Suprapubic skin (tissue), 4 donors: ENCODE measurements around the gene NANS. TPM values are rescaled to one million over a fixed set of nuclear protein-coding genes. Genes with fewer than 3 reads are reported as not detected.
"Not testable (repeated sequence)": the region's sequence is repeated elsewhere in the genome, so short reads cannot be mapped to it uniquely, and the experiment has no call there.

Experiments used
- DNase-seq, 2 donors: peaks; one replicate each; pipeline ENCODE4 v3.0.0-alpha.2; 2019; ENCODE audit warnings: low spot score in 2 of 2
- H3K27ac ChIP-seq: fragments of 200-600 bp; sonication (generic); one replicate; pipeline ENCODE4 v1.5.1; 2019
- H3K27me3 ChIP-seq: fragments of 200-600 bp; sonication (generic); one replicate; pipeline ENCODE4 v1.5.1; 2019
- H3K36me3 ChIP-seq: fragments of 200-600 bp; sonication (generic); one replicate; pipeline ENCODE4 v1.5.1; 2019
- H3K4me1 ChIP-seq: fragments of 200-600 bp; sonication (generic); one replicate; pipeline ENCODE4 v1.5.1; 2019
- H3K4me3 ChIP-seq: fragments of 200-600 bp; sonication (generic); one replicate; pipeline ENCODE4 v1.5.1; 2019; ENCODE audit warnings: mild to moderate bottlenecking
- H3K9me3 ChIP-seq: fragments of 200-600 bp; sonication (generic); one replicate; pipeline ENCODE4 v1.5.1; 2019
- CTCF ChIP-seq, 2 donors: fragments of 200-600 bp in 1 of 2; fragments of 450-650 bp in 1 of 2; sonication (generic) in 1 of 2; IDR thresholded peaks; one replicate each; pipeline ENCODE4 v1.5.1; 2016 to 2019; ENCODE audit warnings: antibody characterized with exemption in 2 of 2, mild to moderate bottlenecking in 1 of 2, moderate library complexity in 1 of 2
- EP300 ChIP-seq: sonication (generic); formaldehyde crosslinking; IDR thresholded peaks from one replicate; pipeline ENCODE4 v1.6.1; 2017; ENCODE audit warnings: antibody characterized with exemption
- POLR2A ChIP-seq, 2 donors: fragments of 450-650 bp; IDR thresholded peaks; one replicate each; pipeline ENCODE4 v1.6.1; 2017; ENCODE audit warnings: antibody characterized with exemption in 2 of 2, mild to moderate bottlenecking in 2 of 2, moderate library complexity in 2 of 2
- POLR2AphosphoS5 ChIP-seq, 3 donors: sonication (generic); formaldehyde crosslinking; IDR thresholded peaks; one replicate each; pipeline ENCODE4 v1.6.1; 2017; ENCODE audit warnings: antibody characterized with exemption in 3 of 3
- WGBS: methylation state at CpG from one replicate; pipeline ENCODE4 v1.1.5; 2018; 5-methylcytosine and 5-hydroxymethylcytosine counted together
- total RNA-seq, 4 donors: library from RNA; depleted of rRNA; stranded (reverse); fragments of >200 nt; gene quantifications; one replicate each; pipeline ENCODE4 v1.1.0, GENCODE V29; 2016

NANS gene
- total RNA-seq, 4 donors from 2014 or later = 35.0 to 49.6 (median 45.2) TPM

- Histone ChIP-seq H3K4me3 (peak overlapping the region; percentile 85), H3K9me3 (no peaks in the 10 kb centered on the region), H3K4me1 (peaks cover 38% of the 10 kb centered on the region), H3K27me3 (no peaks in the 10 kb centered on the region), H3K27ac (peak overlapping the region; percentile 79), H3K36me3 (no peaks in the 10 kb centered on the region)
- TF ChIP-seq POLR2AphosphoS5 (IDR thresholded peaks at IDR 0.05) (no peak), CTCF (IDR thresholded peaks at IDR 0.05) (peak in 1 of 2 donors; percentile 18)
- no peak for DNase-seq
- 48% methylated on average over 5 of the region's 5 CpGs for WGBS
Measured at GRCh38 chr9:98117984-98118639, 61.6 kb downstream of the NANS start.

- 11% methylated on average over 39 of the region's 71 CpGs for WGBS
- Histone ChIP-seq H3K9me3 (no peaks in the 10 kb centered on the region), H3K27me3 (no peaks in the 10 kb centered on the region), H3K36me3 (no peaks in the 10 kb centered on the region), H3K4me3 (peak within 1 kb of the TSS; percentile 85), H3K27ac (peak within 1 kb of the TSS; percentile 79), H3K4me1 (peaks cover 38% of the 10 kb centered on the region)
- no peak for DNase-seq
- TF ChIP-seq POLR2A (IDR thresholded peaks at IDR 0.05) (no peak), POLR2AphosphoS5 (IDR thresholded peaks at IDR 0.05) (no peak), CTCF (IDR thresholded peaks at IDR 0.05) (no peak), EP300 (no peak)
Measured at GRCh38 chr9:98118640-98119601, 62.4 kb downstream of the NANS start, which contains the start of gene TRIM14. Gene TRIM14, minus strand, starts transcription at chr9:98119222. Its CDS starts 34 bp downstream, at chr9:98119188.

DNA sequence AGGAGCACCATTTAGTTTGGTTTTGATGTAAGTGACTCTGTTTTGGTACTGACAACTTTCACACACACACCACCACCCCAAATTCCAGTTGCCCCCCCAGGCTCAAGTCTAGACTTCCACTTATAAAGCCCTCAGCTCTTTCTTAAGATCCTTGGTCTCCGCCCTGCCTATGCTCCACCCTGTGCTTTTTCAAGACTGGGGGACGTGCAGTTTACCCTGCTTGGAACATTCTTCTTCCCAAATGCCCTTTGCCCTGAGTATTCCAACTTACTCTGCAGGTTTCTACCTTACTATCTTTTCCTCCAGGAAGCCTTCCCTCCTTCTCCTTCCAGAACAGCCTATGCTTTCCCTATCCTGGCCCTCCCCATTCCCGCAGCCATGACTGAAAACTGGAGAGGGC is 63.9 kb downstream of the NANS start:
- TF ChIP-seq CTCF (IDR thresholded peaks at IDR 0.05) (no peak), POLR2A (IDR thresholded peaks at IDR 0.05) (no peak), EP300 (no peak), POLR2AphosphoS5 (IDR thresholded peaks at IDR 0.05) (no peak)
- no peak for DNase-seq
- H3K9me3 ChIP-seq = no peaks in the 10 kb centered on the region
- peaks cover 38% of the 10 kb centered on the region for H3K4me1 ChIP-seq
- no peak overlapping the region for H3K4me3 ChIP-seq
- H3K27me3 ChIP-seq = no peaks in the 10 kb centered on the region
- peaks cover 3% of the 10 kb centered on the region for H3K36me3 ChIP-seq
- H3K27ac ChIP-seq = peak overlapping the region; percentile 60
- WGBS = 40% methylated on average over 3 of the region's 3 CpGs

- H3K36me3 ChIP-seq = peaks cover 4% of the 10 kb centered on the region
- 13% methylated on average over 3 of the region's 3 CpGs for WGBS
- H3K4me3 ChIP-seq = no peak overlapping the region
- H3K27me3 ChIP-seq = no peaks in the 10 kb centered on the region
- peak overlapping the region; percentile 20 for H3K27ac ChIP-seq
- H3K9me3 ChIP-seq = no peaks in the 10 kb centered on the region
- H3K4me1 ChIP-seq = peaks cover 38% of the 10 kb centered on the region
- no peak for DNase-seq
- TF ChIP-seq CTCF (IDR thresholded peaks at IDR 0.05) = peak in 1 of 2 donors; percentile 9
- no peak for TF ChIP-seq EP300
Measured at GRCh38 chr9:98121058-98121457, 64.5 kb downstream of the NANS start.

GRCh38 chr9:98124091-98124490 is 67.6 kb downstream of the NANS start:
- Histone ChIP-seq H3K36me3 (peaks cover 14% of the 10 kb centered on the region), H3K4me1 (peaks cover 24% of the 10 kb centered on the region)
- not testable (repeated sequence) for H3K27ac ChIP-seq, H3K9me3 ChIP-seq, H3K4me3 ChIP-seq, DNase-seq, H3K27me3 ChIP-seq
- WGBS = 97% methylated on average over 13 of the region's 13 CpGs
